Vagina (tissue), 2 donors: ENCODE results near the gene CT45A9.
"Not testable (repeated sequence)": the region's sequence is repeated elsewhere in the genome, so short reads cannot be mapped to it uniquely, and the experiment has no call there.

Source experiments
- CTCF ChIP-seq, 3 experiments: fragments of 450-650 bp in 2 of 3; fragments of 200-600 bp in 1 of 3; sonication (generic) in 1 of 3; IDR thresholded peaks; one replicate each; pipeline ENCODE4 v1.5.1; 2017 to 2019; ENCODE audit warnings: antibody characterized with exemption in 3 of 3, mild to moderate bottlenecking in 2 of 3, moderate library complexity in 2 of 3
- POLR2A ChIP-seq, 2 donors: fragments of 450-650 bp; IDR thresholded peaks; one replicate each; pipeline ENCODE4 v1.6.1; 2017; ENCODE audit warnings: antibody characterized with exemption in 2 of 2, mild to moderate bottlenecking in 2 of 2, moderate library complexity in 2 of 2
- POLR2AphosphoS5 ChIP-seq, 2 donors: sonication (generic); formaldehyde crosslinking; IDR thresholded peaks; one replicate each; pipeline ENCODE4 v1.9.0; 2017; ENCODE audit warnings: antibody characterized with exemption in 2 of 2, mild to moderate bottlenecking in 2 of 2, low read depth in 1 of 2; ENCODE audit not compliant: insufficient read depth in 1 of 2

- TF ChIP-seq CTCF (IDR thresholded peaks at IDR 0.05); POLR2AphosphoS5 (IDR thresholded peaks at IDR 0.05; ENCODE audit: insufficient read depth in 1 of 2, low read depth in 1 of 2); POLR2A (IDR thresholded peaks at IDR 0.05): not testable (repeated sequence)
Observed at GRCh38 chrX:135871712-135872111, at the start of gene CT45A9.
